Neuronal stem cell (in vitro differentiated cells): Measurements from ENCODE around the gene MICAL2.

ENCODE experiments used
- DNase-seq: peaks from one replicate; pipeline ENCODE4 v3.0.0-alpha.2; 2013; ENCODE audit warnings: low spot score
- H2AFZ ChIP-seq: one replicate; pipeline ENCODE4 v1.6.1; 2013; ENCODE audit warnings: mild to moderate bottlenecking, low read length, inconsistent platforms
- H2AK5ac ChIP-seq: 2 replicates; pipeline ENCODE4 v1.6.1; 2013; ENCODE audit warnings: low read depth, mild to moderate bottlenecking, inconsistent platforms, low read length, moderate library complexity, mixed read lengths
- H2BK120ac ChIP-seq: 2 replicates; pipeline ENCODE4 v1.6.1; 2013; ENCODE audit warnings: low read depth, mild to moderate bottlenecking, inconsistent platforms, low read length, moderate library complexity, mixed read lengths
- H2BK12ac ChIP-seq: one replicate; pipeline ENCODE4 v1.6.1; 2013; ENCODE audit warnings: low read length, inconsistent platforms
- H2BK15ac ChIP-seq: 2 replicates; pipeline ENCODE4 v1.6.1; 2013; ENCODE audit warnings: mild to moderate bottlenecking, low read length, inconsistent platforms, mixed read lengths
- H2BK5ac ChIP-seq: one replicate; pipeline ENCODE4 v1.6.1; 2013; ENCODE audit warnings: inconsistent platforms, mild to moderate bottlenecking, low read length, moderate library complexity
- H3K14ac ChIP-seq: one replicate; pipeline ENCODE4 v1.6.1; 2013; ENCODE audit warnings: low read length, inconsistent platforms
- H3K18ac ChIP-seq: 2 replicates; pipeline ENCODE4 v1.6.1; 2013; ENCODE audit warnings: low read length, inconsistent platforms
- H3K23ac ChIP-seq: 2 replicates; pipeline ENCODE4 v1.6.1; 2013; ENCODE audit warnings: low read depth, mild to moderate bottlenecking, mixed read lengths, low read length, inconsistent platforms; ENCODE audit not compliant: poor library complexity
- H3K27ac ChIP-seq: replicated peaks from 3 replicates; pipeline ENCODE4 v1.5.1; 2013; ENCODE audit warnings: low read length, inconsistent platforms
- H3K27me3 ChIP-seq, 3 experiments: 2 replicates each; pipeline ENCODE4 v1.6.1; 2013; ENCODE audit warnings: low read length in 3 of 3, mild to moderate bottlenecking in 2 of 3, inconsistent platforms in 1 of 3, low read depth in 1 of 3, mixed read lengths in 1 of 3, moderate library complexity in 1 of 3; ENCODE audit not compliant: control insufficient read depth in 3 of 3, insufficient read depth in 3 of 3
- H3K36me3 ChIP-seq, 2 donors: replicated peaks in 1 of 2; 2 replicates each; pipeline ENCODE4 v1.6.1; 2013; ENCODE audit warnings: low read length in 2 of 2; ENCODE audit not compliant: control insufficient read depth in 2 of 2, insufficient read depth in 2 of 2
- H3K4ac ChIP-seq: 2 replicates; pipeline ENCODE4 v1.6.1; 2013; ENCODE audit warnings: inconsistent platforms, mild to moderate bottlenecking, low read length, moderate library complexity
- H3K4me1 ChIP-seq, 2 donors: 1 replicate in 1 of 2; 2 replicates in 1 of 2; pipeline ENCODE4 v1.6.1; 2013; ENCODE audit warnings: low read length in 2 of 2, low read depth in 1 of 2; ENCODE audit not compliant: control insufficient read depth in 2 of 2, insufficient read depth in 1 of 2
- H3K4me2 ChIP-seq: one replicate; pipeline ENCODE4 v1.6.1; 2013; ENCODE audit warnings: mild to moderate bottlenecking, low read length, inconsistent platforms; ENCODE audit not compliant: insufficient read depth, poor library complexity, severe bottlenecking
- H3K4me3 ChIP-seq, 2 donors: 2 replicates each; pipeline ENCODE4 v1.5.1; 2013; ENCODE audit warnings: low read length in 2 of 2, mild to moderate bottlenecking in 2 of 2, inconsistent platforms in 1 of 2, moderate library complexity in 1 of 2
- H3K79me1 ChIP-seq: one replicate; pipeline ENCODE4 v1.6.1; 2013; ENCODE audit warnings: low read depth, mild to moderate bottlenecking, inconsistent platforms, low read length, moderate library complexity
- H3K9ac ChIP-seq: one replicate; pipeline ENCODE4 v1.6.1; 2013; ENCODE audit warnings: mild to moderate bottlenecking, low read depth, low read length, inconsistent platforms; ENCODE audit not compliant: poor library complexity
- H3K9me3 ChIP-seq, 2 donors: replicated peaks in 1 of 2; 2 replicates each; pipeline versions ENCODE3 to v1.6.1; 2013; ENCODE audit warnings: low read length in 2 of 2, mild to moderate bottlenecking in 2 of 2, inconsistent platforms in 1 of 2, low read depth in 1 of 2, mixed read lengths in 1 of 2, moderate library complexity in 1 of 2; ENCODE audit not compliant: control insufficient read depth in 2 of 2, insufficient read depth in 1 of 2
- H4K8ac ChIP-seq: one replicate; pipeline ENCODE4 v1.6.1; 2013; ENCODE audit warnings: low read depth, mild to moderate bottlenecking, inconsistent platforms, low read length, moderate library complexity
- H4K91ac ChIP-seq: one replicate; pipeline ENCODE4 v1.6.1; 2013; ENCODE audit warnings: low read length, low read depth, mild to moderate bottlenecking, inconsistent platforms; ENCODE audit not compliant: poor library complexity
- WGBS, 2 donors: extraction: QIAGEN DNeasy Blood & Tissue Kit; methylation state at CpG; one replicate each; pipeline ENCODE4 v1.1.7; 2013; ENCODE audit warnings: missing lambda C conversion rate in 2 of 2, mixed read lengths in 1 of 2; ENCODE audit not compliant: insufficient read length in 2 of 2, insufficient replicate concordance in 1 of 2; ENCODE audit errors: extremely low coverage in 2 of 2; 5-methylcytosine and 5-hydroxymethylcytosine counted together

Gene MICAL2

GRCh38 chr11:12160680-12161079 lies 50.3 kb downstream of the MICAL2 start:
- Histone ChIP-seq H3K23ac (no peak overlapping the region), H2BK5ac (no peak overlapping the region), H3K79me1 (no peaks in the 10 kb centered on the region), H3K4me3 (no peak overlapping the region), H2AK5ac (no peak overlapping the region), H3K27ac (no peak overlapping the region), H3K9me3 (no peaks in the 10 kb centered on the region), H4K91ac (no peak overlapping the region), H2BK120ac (no peak overlapping the region), H3K9ac (no peak overlapping the region), H3K4me1 (peaks cover 0 to 3% of the 10 kb centered on the region in 2 donors), H4K8ac (no peak overlapping the region), H3K27me3 (no peaks in the 10 kb centered on the region), H2AFZ (no peak overlapping the region), H3K4me2 (no peak overlapping the region), H2BK15ac (no peak overlapping the region), H3K36me3 (no peaks in the 10 kb centered on the region), H2BK12ac (no peak overlapping the region), H3K4ac (no peak overlapping the region), H3K14ac (no peak overlapping the region), H3K18ac (no peak overlapping the region)
- no peak for DNase-seq
- WGBS, 2 donors: no CpG with 5 or more reads among the region's 12 CpGs

GRCh38 chr11:12161137-12161536 lies 50.7 kb downstream of the MICAL2 start:
- no peak overlapping the region for H4K91ac ChIP-seq
- H3K4me3 ChIP-seq: no peak overlapping the region
- no peak overlapping the region for H3K18ac ChIP-seq
- H2BK5ac ChIP-seq: no peak overlapping the region
- no peak overlapping the region for H2AK5ac ChIP-seq
- H4K8ac ChIP-seq: no peak overlapping the region
- WGBS, 2 donors: no CpG with 5 or more reads among the region's 4 CpGs
- no peak overlapping the region for H3K4me2 ChIP-seq
- no peak overlapping the region for H2BK120ac ChIP-seq
- no peak overlapping the region for H3K9ac ChIP-seq
- H3K9me3 ChIP-seq: no peaks in the 10 kb centered on the region
- H3K27ac ChIP-seq: no peak overlapping the region
- no peak overlapping the region for H3K14ac ChIP-seq
- no peak overlapping the region for H3K4ac ChIP-seq
- no peak overlapping the region for H2BK12ac ChIP-seq
- H3K79me1 ChIP-seq: no peaks in the 10 kb centered on the region
- H2BK15ac ChIP-seq: no peak overlapping the region
- no peak overlapping the region for H3K23ac ChIP-seq
- H3K36me3 ChIP-seq: no peaks in the 10 kb centered on the region
- H3K27me3 ChIP-seq: no peaks in the 10 kb centered on the region
- no peak overlapping the region for H2AFZ ChIP-seq
- no peak for DNase-seq
- peaks cover 0 to 3% of the 10 kb centered on the region in 2 donors for H3K4me1 ChIP-seq

- H4K91ac ChIP-seq: no peak overlapping the region
- H2BK15ac ChIP-seq: no peak overlapping the region
- no peak overlapping the region for H3K9ac ChIP-seq
- no peak for DNase-seq
- H3K4me3 ChIP-seq: no peak overlapping the region
- H2AFZ ChIP-seq: no peak overlapping the region
- no peak overlapping the region for H3K27ac ChIP-seq
- H4K8ac ChIP-seq: no peak overlapping the region
- H2BK5ac ChIP-seq: no peak overlapping the region
- no peak overlapping the region for H3K18ac ChIP-seq
- no peak overlapping the region for H3K4ac ChIP-seq
- WGBS, 2 donors: no CpG with 5 or more reads among the region's 12 CpGs
- H3K4me2 ChIP-seq: no peak overlapping the region
- H3K36me3 ChIP-seq: no peaks in the 10 kb centered on the region
- H3K9me3 ChIP-seq: no peaks in the 10 kb centered on the region
- no peak overlapping the region for H2BK12ac ChIP-seq
- peaks cover 0 to 3% of the 10 kb centered on the region in 2 donors for H3K4me1 ChIP-seq
- H3K27me3 ChIP-seq: no peaks in the 10 kb centered on the region
- no peaks in the 10 kb centered on the region for H3K79me1 ChIP-seq
- no peak overlapping the region for H2BK120ac ChIP-seq
- no peak overlapping the region for H2AK5ac ChIP-seq
- no peak overlapping the region for H3K14ac ChIP-seq
- H3K23ac ChIP-seq: no peak overlapping the region
Observed at GRCh38 chr11:12161603-12162350, 51.4 kb downstream of the MICAL2 start.

- no CpG with 5 or more reads among the region's 1 CpG for WGBS, 2 donors
- Histone ChIP-seq H2AK5ac (no peak overlapping the region), H3K4me1 (peaks cover 0 to 3% of the 10 kb centered on the region in 2 donors)
Observed at GRCh38 chr11:12162652-12163051, 52.3 kb downstream of the MICAL2 start.

More at GRCh38 chr11:12162652-12163051, 52.3 kb downstream of the MICAL2 start:
- Histone ChIP-seq H2BK120ac (no peak overlapping the region), H3K14ac (no peak overlapping the region), H3K4me3 (no peak overlapping the region), H2BK15ac (no peak overlapping the region), H3K4me2 (no peak overlapping the region), H2BK12ac (no peak overlapping the region), H2AFZ (no peak overlapping the region), H4K91ac (no peak overlapping the region), H3K9me3 (no peaks in the 10 kb centered on the region), H3K27me3 (no peaks in the 10 kb centered on the region), H3K23ac (no peak overlapping the region), H4K8ac (no peak overlapping the region), H3K36me3 (no peaks in the 10 kb centered on the region), H3K18ac (no peak overlapping the region), H3K27ac (no peak overlapping the region), H3K79me1 (no peaks in the 10 kb centered on the region), H2BK5ac (no peak overlapping the region), H3K9ac (no peak overlapping the region), H3K4ac (no peak overlapping the region)
- DNase-seq: no peak
